Type B pancreatic cell (in vitro differentiated cells): Measurements from ENCODE around the gene LRP1B. TPM values are rescaled to one million over a fixed set of nuclear protein-coding genes. Genes with fewer than 3 reads are reported as not detected.

Source experiments
- DNase-seq: peaks from one replicate; pipeline ENCODE4 v3.0.0; 2021; ENCODE audit warnings: mixed read lengths; ENCODE audit not compliant: unreplicated experiment; ENCODE audit errors: extremely low spot score
- H3K27ac Mint-ChIP-seq: 2 replicates; pipeline ENCODE4 v1.8.0; 2021; ENCODE audit warnings: mild to moderate bottlenecking, mixed read lengths
- H3K27me3 Mint-ChIP-seq: 2 replicates; pipeline ENCODE4 v1.8.0; 2021; ENCODE audit warnings: mixed read lengths
- H3K36me3 Mint-ChIP-seq: 2 replicates; pipeline ENCODE4 v1.8.0; 2021; ENCODE audit warnings: mixed read lengths
- H3K4me1 Mint-ChIP-seq: one replicate; pipeline ENCODE4 v1.8.0; 2021; ENCODE audit warnings: mixed read lengths; ENCODE audit not compliant: unreplicated experiment
- H3K4me3 Mint-ChIP-seq: 2 replicates; pipeline ENCODE4 v1.8.0; 2021; ENCODE audit warnings: mild to moderate bottlenecking, mixed read lengths
- H3K9me3 Mint-ChIP-seq: 2 replicates; pipeline ENCODE4 v1.8.0; 2021; ENCODE audit warnings: mixed read lengths
- CTCF ChIP-seq: fragments of 200-600 bp; sonication (generic); conservative IDR thresholded peaks from 2 replicates; pipeline ENCODE4 v1.5.0; 2021; ENCODE audit warnings: antibody characterized with exemption, mild to moderate bottlenecking
- total RNA-seq: library from RNA; stranded (reverse); gene quantifications from 2 replicates; pipeline ENCODE4 v1.2.1, GENCODE V29; 2021; ENCODE audit warnings: low replicate concordance

LRP1B gene
- total RNA-seq, 1 donor from 2014 or later, result 16.0 TPM

- no peak overlapping the region for H3K27ac Mint-ChIP-seq
- H3K27me3 Mint-ChIP-seq, result no peaks in the 10 kb centered on the region
- no peaks in the 10 kb centered on the region for H3K9me3 Mint-ChIP-seq
- no peak for DNase-seq
- TF ChIP-seq CTCF, result no peak
- H3K36me3 Mint-ChIP-seq, result no peaks in the 10 kb centered on the region
- H3K4me1 Mint-ChIP-seq, result peaks cover 4% of the 10 kb centered on the region
- H3K4me3 Mint-ChIP-seq, result no peak overlapping the region
Measured at GRCh38 chr2:141519906-141520305, 610.9 kb downstream of the LRP1B start.

GRCh38 chr2:141517852-141518421, 612.9 kb downstream of the LRP1B start:
- H3K27ac Mint-ChIP-seq, result no peak overlapping the region
- no peak for TF ChIP-seq CTCF

GRCh38 chr2:141517180-141517851, 613.5 kb downstream of the LRP1B start:
- H3K4me3 Mint-ChIP-seq, result no peak overlapping the region
- no peaks in the 10 kb centered on the region for H3K36me3 Mint-ChIP-seq
- no peak overlapping the region for H3K27ac Mint-ChIP-seq
- TF ChIP-seq CTCF, result no peak
- H3K9me3 Mint-ChIP-seq, result peaks cover 5% of the 10 kb centered on the region
- no peak for DNase-seq
- peaks cover 2% of the 10 kb centered on the region for H3K4me1 Mint-ChIP-seq
- no peaks in the 10 kb centered on the region for H3K27me3 Mint-ChIP-seq

More at GRCh38 chr2:141517852-141518421, 612.9 kb downstream of the LRP1B start:
- no peaks in the 10 kb centered on the region for H3K36me3 Mint-ChIP-seq
- no peaks in the 10 kb centered on the region for H3K27me3 Mint-ChIP-seq
- DNase-seq, result no peak
- H3K4me3 Mint-ChIP-seq, result no peak overlapping the region
- peaks cover 5% of the 10 kb centered on the region for H3K9me3 Mint-ChIP-seq
- peaks cover 4% of the 10 kb centered on the region for H3K4me1 Mint-ChIP-seq

- Mint-ChIP-seq H3K27me3 (no peaks in the 10 kb centered on the region), H3K36me3 (no peaks in the 10 kb centered on the region), H3K4me3 (no peak overlapping the region), H3K9me3 (peaks cover 5% of the 10 kb centered on the region), H3K27ac (no peak overlapping the region), H3K4me1 (no peaks in the 10 kb centered on the region)
- no peak for DNase-seq
- TF ChIP-seq CTCF, result no peak
Measured at GRCh38 chr2:141515931-141516330, 614.9 kb downstream of the LRP1B start.

GRCh38 chr2:141513853-141514252, 617.0 kb downstream of the LRP1B start:
- Mint-ChIP-seq H3K4me3 (no peak overlapping the region), H3K27me3 (no peaks in the 10 kb centered on the region), H3K27ac (no peak overlapping the region), H3K9me3 (peaks cover 5% of the 10 kb centered on the region), H3K36me3 (no peaks in the 10 kb centered on the region), H3K4me1 (peaks cover 2% of the 10 kb centered on the region)
- DNase-seq, result no peak
- TF ChIP-seq CTCF, result no peak
